HUDEP-2 (cell line): ENCODE results near the gene CA6.
A peak's percentile ranks its signal among the peaks of the same experiment; 100 is the strongest.
"Not testable (repeated sequence)": the region's sequence is repeated elsewhere in the genome, so short reads cannot be mapped to it uniquely, and the experiment has no call there.

Experiments
- DNase-seq, 76 experiments: peaks; one replicate each; lab custom pipeline; 2025; ENCODE audit not compliant: unreplicated experiment in 76 of 76; lab: John Stamatoyannopoulos, UW

Gene CA6

GRCh38 chr1:8926707-8927694 is 18.7 kb upstream of the CA6 start:
- no peak for DNase-seq

GRCh38 chr1:8930116-8930515 is 15.6 kb upstream of the CA6 start:
- no peak for DNase-seq

- DNase-seq, result not testable (repeated sequence)
These were observed 8.6 kb upstream of the CA6 start for GRCh38 chr1:8937051-8937450.

GRCh38 chr1:8937701-8938100 is 8.0 kb upstream of the CA6 start:
- DNase-seq, result no peak

GRCh38 chr1:8938232-8938999 is 7.3 kb upstream of the CA6 start:
- DNase-seq, result no peak

- DNase-seq, result no peak
These were observed 6.7 kb upstream of the CA6 start for GRCh38 chr1:8939000-8939265.

- DNase-seq, result no peak
These were observed 6.2 kb upstream of the CA6 start for GRCh38 chr1:8939362-8939995.

- no peak for DNase-seq
These were observed 3.8 kb upstream of the CA6 start for GRCh38 chr1:8941906-8942305.

- no peak for DNase-seq
These were observed 1.9 kb upstream of the CA6 start for GRCh38 chr1:8943498-8944405.

GRCh38 chr1:8947127-8947691 is 1.5 kb downstream of the CA6 start:
- no peak for DNase-seq

GRCh38 chr1:8950309-8950708 is 4.6 kb downstream of the CA6 start:
- DNase-seq, result no peak

GRCh38 chr1:8951231-8951630 is 5.6 kb downstream of the CA6 start:
- no peak for DNase-seq

- no peak for DNase-seq
These were observed 9.7 kb downstream of the CA6 start for GRCh38 chr1:8955406-8955805.

GRCh38 chr1:8956461-8957349 is 11.0 kb downstream of the CA6 start:
- DNase-seq, result no peak

GRCh38 chr1:8962812-8963530 is 17.3 kb downstream of the CA6 start:
- DNase-seq, result peak in 40 of 76 experiments; percentile 1 to 56 (median 16)

- DNase-seq, result no peak
These were observed 18.3 kb downstream of the CA6 start for GRCh38 chr1:8963963-8964362.

- no peak for DNase-seq
These were observed 19.6 kb downstream of the CA6 start for GRCh38 chr1:8965121-8965820.

- DNase-seq, result no peak
These were observed 20.9 kb downstream of the CA6 start for GRCh38 chr1:8966606-8967005.
